Brain pericyte (primary cell): ENCODE measurements around the gene TCEAL3.
"Not testable (repeated sequence)": the region's sequence is repeated elsewhere in the genome, so short reads cannot be mapped to it uniquely, and the experiment has no call there.

Experiments used
- DNase-seq: peaks from one replicate; pipeline ENCODE4 v3.0.0-alpha.2; 2012; ENCODE audit warnings: low read depth, low spot score

The TCEAL3 gene, protein sequence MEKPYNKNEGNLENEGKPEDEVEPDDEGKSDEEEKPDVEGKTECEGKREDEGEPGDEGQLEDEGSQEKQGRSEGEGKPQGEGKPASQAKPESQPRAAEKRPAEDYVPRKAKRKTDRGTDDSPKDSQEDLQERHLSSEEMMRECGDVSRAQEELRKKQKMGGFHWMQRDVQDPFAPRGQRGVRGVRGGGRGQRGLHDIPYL

DNA sequence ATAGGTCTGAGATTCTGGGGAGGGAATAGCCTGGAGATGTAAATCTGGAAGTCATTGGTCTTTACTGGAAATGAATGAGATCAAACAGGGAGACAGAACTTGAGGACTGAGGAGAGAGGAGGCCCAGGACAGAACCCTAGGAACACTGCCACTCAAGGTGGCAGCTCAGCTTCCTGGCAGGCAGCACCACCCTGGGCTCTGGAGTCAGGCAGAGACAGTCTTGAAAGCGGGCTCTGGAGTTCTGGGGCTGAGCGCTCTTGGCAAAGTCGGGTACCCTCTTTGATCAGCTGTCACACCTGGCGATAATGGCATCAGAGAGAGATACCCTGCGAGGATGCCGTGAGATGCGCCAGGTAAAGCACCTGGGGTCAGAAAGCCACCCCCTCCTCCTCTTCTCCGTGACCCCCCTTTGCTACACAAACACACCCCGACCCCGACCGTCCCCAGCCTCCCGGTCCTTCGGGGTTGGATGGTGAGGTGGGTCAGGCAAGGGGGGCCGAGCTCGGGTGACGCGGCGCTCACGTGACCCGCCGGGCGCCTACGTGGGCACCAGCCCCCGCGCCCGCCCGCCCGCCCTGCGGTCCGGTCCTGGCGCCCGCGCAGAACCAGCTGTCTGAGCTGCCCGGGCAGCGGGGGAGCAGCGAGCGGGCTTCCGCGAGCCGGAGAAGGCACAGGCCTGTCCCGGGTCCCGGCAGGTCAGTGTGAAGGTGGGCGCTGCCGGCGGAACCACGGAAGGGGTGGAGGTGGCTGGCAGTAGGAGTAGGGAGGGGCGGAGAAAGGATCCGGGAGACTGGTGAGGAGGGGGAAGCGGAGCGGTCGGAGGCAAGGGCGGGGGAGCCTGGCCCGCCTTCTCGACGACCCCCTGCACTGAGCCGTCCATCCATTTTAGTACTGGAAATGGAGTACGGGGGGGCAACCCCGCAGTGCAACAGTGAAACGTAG lies at the start of gene TCEAL3:
TSS of gene TCEAL3 (plus strand) at position 600 of the 942 bp plus-strand sequence. CDS start 1,102 bp downstream, outside the sequence.
- no peak for DNase-seq

DNA sequence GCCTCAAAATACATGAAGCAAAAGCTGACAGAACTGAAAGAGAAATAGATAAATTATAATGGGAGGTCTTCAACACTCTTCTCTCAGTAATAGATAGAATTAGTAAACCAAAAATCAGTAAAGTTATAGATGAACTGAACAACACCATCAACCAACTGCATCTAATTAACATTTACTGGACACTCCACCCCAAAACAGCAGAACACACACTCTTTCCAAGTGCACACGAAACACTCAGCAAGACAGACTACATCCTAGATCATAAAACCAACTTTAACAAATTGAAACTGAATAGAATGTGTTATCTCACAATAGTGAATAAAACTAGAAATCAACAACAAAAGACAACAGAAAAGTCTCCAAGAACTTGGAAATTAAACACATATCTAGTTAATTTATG lies 47.5 kb upstream of the TCEAL3 start:
- DNase-seq = no peak

- no peak for DNase-seq
Observed at GRCh38 chrX:103562801-103563200, 45.0 kb upstream of the TCEAL3 start.

- DNase-seq = no peak
Observed at GRCh38 chrX:103565197-103565596, 42.6 kb upstream of the TCEAL3 start.

GRCh38 chrX:103565752-103566151 lies 42.0 kb upstream of the TCEAL3 start:
- no peak for DNase-seq

GRCh38 chrX:103571121-103571520 lies 36.6 kb upstream of the TCEAL3 start:
- DNase-seq = no peak

GRCh38 chrX:103571726-103572125 lies 36.0 kb upstream of the TCEAL3 start:
- no peak for DNase-seq

DNA sequence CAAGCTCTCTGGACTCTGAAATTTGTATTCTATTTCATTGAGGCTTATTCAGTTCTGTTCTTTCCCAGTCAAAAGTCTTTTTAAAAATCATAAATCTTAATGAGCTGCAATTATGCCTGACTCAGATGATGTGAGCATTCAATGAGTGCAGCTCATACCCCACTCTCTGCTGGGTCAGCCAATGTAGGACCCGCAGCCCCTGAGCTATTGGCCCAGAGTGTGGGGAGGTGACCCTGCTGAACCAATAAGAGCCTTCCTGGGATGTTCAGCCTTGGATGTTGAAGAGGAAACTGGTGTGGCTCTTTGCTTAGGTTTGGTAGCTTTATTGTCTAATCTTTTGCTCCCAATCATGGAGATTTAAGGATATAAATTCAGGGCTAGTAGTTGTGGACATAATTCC lies 34.6 kb upstream of the TCEAL3 start:
- no peak for DNase-seq

DNA sequence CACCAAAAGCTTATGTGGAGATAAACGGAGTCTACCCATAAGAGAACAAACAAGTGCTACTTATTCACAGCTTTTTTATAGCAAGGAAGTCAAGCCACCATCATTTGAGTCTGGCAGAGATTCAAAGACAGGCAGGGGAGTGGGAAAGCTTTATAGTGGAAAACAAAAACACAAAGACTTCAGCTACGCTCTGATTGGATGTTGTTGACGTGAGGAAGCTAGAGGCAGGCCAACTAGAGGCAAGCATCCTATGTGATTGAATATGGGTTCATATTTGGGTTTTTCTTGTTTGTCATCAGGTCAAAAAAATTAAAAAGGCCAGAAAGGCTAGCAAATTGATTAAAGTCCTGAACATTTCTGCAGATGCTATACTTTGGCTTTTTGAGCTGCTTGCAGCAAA lies 23.2 kb upstream of the TCEAL3 start:
- DNase-seq = no peak

- DNase-seq = no peak
Observed at GRCh38 chrX:103585411-103586313, 22.1 kb upstream of the TCEAL3 start, which contains the start of gene TCEAL4. TSS of gene TCEAL4 (plus strand) at chrX:103585515. CDS start at chrX:103586676, 1,161 bp downstream.

GRCh38 chrX:103586314-103586646 lies 21.5 kb upstream of the TCEAL3 start:
- DNase-seq = no peak

- DNase-seq = no peak
Observed at GRCh38 chrX:103586659-103587058, 21.1 kb upstream of the TCEAL3 start.

DNA sequence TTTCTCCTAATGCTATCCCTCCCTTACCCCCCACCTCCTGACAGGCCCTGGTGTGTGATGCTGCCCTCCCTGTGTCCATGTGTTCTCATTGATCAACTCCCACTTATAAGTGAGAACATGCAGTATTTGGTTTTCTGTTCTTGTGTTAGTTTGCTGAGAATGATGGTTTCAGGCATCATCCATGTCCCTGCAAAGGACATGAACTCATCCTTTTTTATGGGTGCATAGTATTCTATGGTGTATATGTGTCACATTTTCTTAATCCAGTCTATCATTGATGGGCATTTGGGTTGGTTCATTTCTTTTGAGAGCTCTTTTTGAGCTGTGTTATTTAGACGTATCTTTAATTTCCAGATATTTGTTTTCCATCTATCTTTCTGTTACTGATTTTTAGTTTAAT lies 15.5 kb upstream of the TCEAL3 start:
- DNase-seq = not testable (repeated sequence)

DNA sequence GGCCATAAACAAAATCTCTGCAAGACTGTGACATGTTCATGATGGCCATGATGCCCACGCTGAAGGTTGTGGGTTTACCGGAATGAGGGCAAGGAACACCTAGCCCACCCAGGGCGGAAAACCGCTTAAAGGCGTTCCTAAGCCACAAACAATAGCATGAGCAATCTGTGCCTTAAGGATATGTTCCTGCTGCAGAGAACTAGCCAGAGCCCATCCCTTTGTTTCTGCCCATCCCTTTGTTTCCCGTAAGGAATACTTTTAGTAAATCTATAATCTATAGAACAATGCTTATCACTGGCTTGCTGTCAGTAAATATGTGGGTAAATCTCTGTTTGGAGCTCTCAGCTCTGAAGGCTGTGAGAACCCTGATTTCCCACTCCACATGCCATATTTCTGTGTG lies 12.6 kb upstream of the TCEAL3 start:
- not testable (repeated sequence) for DNase-seq

DNA sequence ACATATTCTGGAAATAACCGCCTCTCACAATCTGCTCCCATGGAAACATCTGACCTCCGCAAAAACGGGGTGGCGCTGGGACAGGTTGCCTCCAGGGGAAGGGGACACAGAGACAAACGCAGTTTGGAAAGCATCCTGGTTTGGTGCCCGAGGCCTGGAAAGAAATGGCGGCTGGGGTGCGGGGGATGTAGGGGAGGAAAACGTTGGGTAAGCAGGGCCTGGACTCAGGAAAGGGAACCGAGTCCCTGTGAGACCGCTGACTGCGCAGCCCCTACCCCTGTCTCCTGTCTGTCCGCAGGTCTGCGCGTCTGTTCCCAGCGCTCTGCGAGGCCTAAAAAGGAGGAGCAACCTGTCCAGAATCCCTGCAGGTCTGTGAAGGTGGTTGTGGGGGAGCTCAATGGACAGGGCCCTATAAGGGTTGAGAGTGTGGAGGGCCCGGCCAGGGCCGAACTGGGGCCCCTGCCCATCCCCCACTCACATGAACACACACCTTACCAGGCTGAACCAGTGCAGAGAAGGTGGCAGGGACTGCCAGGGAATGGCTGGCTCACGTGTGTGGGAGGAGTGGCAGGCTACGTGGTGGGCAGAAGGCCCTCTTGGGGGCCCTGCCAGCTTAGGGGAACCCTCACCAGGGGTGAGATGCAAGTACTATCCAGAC lies 672 bp downstream of the TCEAL3 start:
- DNase-seq = no peak

DNA sequence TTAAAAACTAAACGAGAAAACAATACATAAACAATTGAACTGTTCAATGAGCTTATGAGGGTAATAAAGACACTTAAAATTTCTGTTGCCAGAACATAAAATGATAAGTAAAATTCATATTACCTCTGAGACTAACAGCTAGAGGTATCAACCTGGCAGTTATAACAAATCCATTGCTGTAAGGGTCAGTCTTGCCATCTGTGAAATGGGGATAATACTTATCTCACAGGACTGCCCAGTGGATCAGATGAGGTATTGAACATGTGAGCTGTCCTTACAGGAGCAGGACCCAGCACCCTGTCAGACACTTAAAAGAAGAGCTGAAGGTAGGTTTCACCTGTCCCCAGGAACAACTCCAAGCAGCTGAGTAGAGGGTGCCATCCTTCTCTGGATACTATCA lies 2.5 kb downstream of the TCEAL3 start:
- no peak for DNase-seq

DNA sequence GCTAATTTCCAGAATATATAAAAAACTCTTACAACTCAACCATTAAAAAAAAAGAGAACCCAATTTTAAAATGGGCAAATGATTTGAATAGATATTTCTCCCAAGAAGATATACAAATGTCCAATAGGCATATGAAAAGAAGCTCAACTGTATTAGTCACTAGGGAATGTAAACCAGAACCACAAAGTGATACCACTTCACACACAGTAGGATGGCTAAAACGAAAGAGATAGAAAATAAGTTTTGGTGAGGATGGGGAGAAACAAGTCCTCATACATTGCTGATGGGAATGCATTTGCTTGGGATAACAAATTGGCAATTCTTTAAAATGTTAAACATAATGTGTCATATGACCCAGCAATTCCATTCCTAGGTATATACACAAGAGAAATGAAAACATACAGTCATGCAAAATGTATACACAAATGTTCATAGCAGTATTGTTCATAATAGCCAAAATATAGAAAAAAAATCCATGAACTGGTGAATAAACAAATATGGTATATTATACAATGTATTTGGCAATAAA lies 5.7 kb downstream of the TCEAL3 start:
- DNase-seq = no peak

- DNase-seq = no peak
Observed at GRCh38 chrX:103614999-103615398, 7.2 kb downstream of the TCEAL3 start.

DNA sequence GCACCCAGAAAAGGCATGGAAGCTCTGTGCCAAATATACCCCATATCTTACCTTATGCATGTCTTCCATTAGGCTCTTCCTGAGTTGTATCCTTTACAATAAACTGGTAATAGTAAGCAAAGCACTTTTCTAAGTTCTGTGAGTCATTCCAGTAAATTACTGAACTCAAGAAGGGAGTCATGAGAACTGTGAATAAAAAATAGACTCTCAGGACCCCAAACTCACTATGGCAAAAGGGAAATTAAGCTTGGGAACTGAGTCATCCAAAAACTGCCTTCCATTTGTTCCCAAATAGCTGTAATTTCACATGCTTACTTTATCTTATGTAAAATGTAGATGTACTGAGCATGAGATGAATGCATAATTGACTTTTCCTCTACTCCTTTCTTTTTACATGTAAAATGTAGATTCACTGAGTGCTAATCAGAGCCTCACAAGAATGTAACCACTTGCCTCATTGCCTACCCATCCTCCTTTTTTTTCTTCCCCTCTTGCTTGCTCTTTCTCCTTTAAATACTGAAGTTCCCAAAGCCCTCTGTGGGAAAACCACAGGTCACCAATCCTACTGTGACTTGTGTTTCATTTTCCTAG lies 8.1 kb downstream of the TCEAL3 start:
- no peak for DNase-seq

DNA sequence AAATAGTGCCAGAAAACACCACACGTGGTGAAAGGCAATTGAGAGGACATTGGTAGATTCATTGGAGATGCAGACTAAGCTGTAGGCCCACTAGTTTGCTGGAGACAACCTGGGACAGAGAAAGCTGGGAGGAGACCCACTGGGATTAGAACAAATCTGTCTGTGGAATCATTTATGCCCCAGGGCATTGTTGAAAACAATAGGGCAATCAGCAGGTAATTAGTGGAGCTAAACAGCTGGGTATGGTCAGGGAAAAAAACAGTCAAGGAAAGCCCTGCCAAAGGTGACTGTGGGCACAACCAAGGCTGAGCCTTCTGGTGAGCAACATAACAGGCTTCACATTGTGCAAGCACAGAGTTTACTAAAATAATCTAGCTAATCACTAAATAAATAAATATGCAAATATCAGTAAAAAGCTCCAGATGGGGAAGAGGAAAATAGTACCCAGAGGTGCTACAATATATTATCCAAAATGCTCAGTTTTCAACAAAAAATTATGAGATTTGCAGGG lies 9.0 kb downstream of the TCEAL3 start:
- DNase-seq = no peak

DNA sequence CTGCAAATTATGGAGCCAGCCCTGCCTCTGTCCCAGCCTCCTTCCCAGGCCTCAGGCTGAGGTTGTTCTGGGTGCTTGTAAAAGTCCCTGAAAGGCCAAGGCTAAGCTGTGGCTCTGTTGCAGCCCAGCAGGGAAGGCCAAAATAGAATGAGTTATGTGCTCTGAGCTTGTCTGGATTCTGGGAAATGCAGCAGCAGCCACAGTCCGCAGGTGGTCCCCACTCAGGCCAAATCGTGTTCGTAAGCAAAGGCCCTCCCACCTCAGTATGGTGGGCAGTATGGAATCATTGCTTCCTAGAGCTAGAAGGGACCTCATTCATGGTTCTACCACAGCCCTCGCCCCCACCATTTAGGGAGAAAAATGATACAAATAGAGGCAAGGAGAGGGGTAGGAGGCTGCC lies 16.3 kb downstream of the TCEAL3 start:
- DNase-seq = no peak
